ENCODE data around the gene L3MBTL3.
"Not testable (repeated sequence)": the region's sequence is repeated elsewhere in the genome, so short reads cannot be mapped to it uniquely, and the experiment has no call there.

Gene L3MBTL3

GRCh38 chr6:130076512-130076911 lies 58.1 kb downstream of the L3MBTL3 start:
- no peak for DNase-seq (ENCODE audit: low spot score)

GRCh38 chr6:130090796-130091195 lies 72.4 kb downstream of the L3MBTL3 start:
- no peak for DNase-seq (ENCODE audit: low spot score)

GRCh38 chr6:130093546-130093945 lies 75.2 kb downstream of the L3MBTL3 start:
- no peak for DNase-seq (ENCODE audit: low spot score)

GRCh38 chr6:130098317-130098716 lies 79.9 kb downstream of the L3MBTL3 start:
- DNase-seq (ENCODE audit: low spot score) = no peak

GRCh38 chr6:130099119-130099518 lies 80.7 kb downstream of the L3MBTL3 start:
- DNase-seq (ENCODE audit: low spot score) = no peak

GRCh38 chr6:130105996-130106704 lies 87.8 kb downstream of the L3MBTL3 start:
- DNase-seq (ENCODE audit: low spot score) = no peak

GRCh38 chr6:130107710-130108109 lies 89.3 kb downstream of the L3MBTL3 start:
- no peak for DNase-seq (ENCODE audit: low spot score)

- no peak for DNase-seq (ENCODE audit: low spot score)
Measured at GRCh38 chr6:130111031-130111430, 92.7 kb downstream of the L3MBTL3 start.

- no peak for DNase-seq (ENCODE audit: low spot score)
Measured at GRCh38 chr6:130113201-130113710, 94.9 kb downstream of the L3MBTL3 start.

- DNase-seq (ENCODE audit: low spot score) = no peak
Measured at GRCh38 chr6:130115036-130115435, 96.7 kb downstream of the L3MBTL3 start.

GRCh38 chr6:130116273-130116672 lies 97.9 kb downstream of the L3MBTL3 start:
- no peak for DNase-seq (ENCODE audit: low spot score)

- DNase-seq (ENCODE audit: low spot score) = not testable (repeated sequence)
Measured at GRCh38 chr6:130117187-130117701, 98.9 kb downstream of the L3MBTL3 start.

- no peak for DNase-seq (ENCODE audit: low spot score)
Measured at GRCh38 chr6:130118236-130118635, 99.9 kb downstream of the L3MBTL3 start.

- DNase-seq (ENCODE audit: low spot score) = no peak
Measured at GRCh38 chr6:130119211-130119610, 100.8 kb downstream of the L3MBTL3 start.

- DNase-seq (ENCODE audit: low spot score) = no peak
Measured at GRCh38 chr6:130120731-130121130, 102.3 kb downstream of the L3MBTL3 start.

GRCh38 chr6:130122243-130122642 lies 103.9 kb downstream of the L3MBTL3 start:
- DNase-seq (ENCODE audit: low spot score) = no peak

- DNase-seq (ENCODE audit: low spot score) = no peak
Measured at GRCh38 chr6:130127195-130127594, 108.8 kb downstream of the L3MBTL3 start.

GRCh38 chr6:130128326-130128725 lies 109.9 kb downstream of the L3MBTL3 start:
- DNase-seq (ENCODE audit: low spot score) = no peak

GRCh38 chr6:130129762-130130246 lies 111.4 kb downstream of the L3MBTL3 start:
- no peak for DNase-seq (ENCODE audit: low spot score)

GRCh38 chr6:130132286-130132701 lies 113.9 kb downstream of the L3MBTL3 start:
- DNase-seq (ENCODE audit: low spot score) = no peak

GRCh38 chr6:130134582-130134981 lies 116.2 kb downstream of the L3MBTL3 start:
- no peak for DNase-seq (ENCODE audit: low spot score)

GRCh38 chr6:130136798-130137197 lies 118.4 kb downstream of the L3MBTL3 start:
- no peak for DNase-seq (ENCODE audit: low spot score)

GRCh38 chr6:130138116-130138908 lies 119.9 kb downstream of the L3MBTL3 start:
- DNase-seq (ENCODE audit: low spot score) = no peak
